Ascending aorta (tissue), 2 donors: ENCODE measurements around the gene ERMP1. TPM values are rescaled to one million over a fixed set of nuclear protein-coding genes. Genes with fewer than 3 reads are reported as not detected.
"Not testable (repeated sequence)": the region's sequence is repeated elsewhere in the genome, so short reads cannot be mapped to it uniquely, and the experiment has no call there.

Source experiments
- DNase-seq, 2 donors: peaks; one replicate each; pipeline ENCODE4 v3.0.0-alpha.2; 2019; ENCODE audit warnings: low spot score in 2 of 2
- H3K27ac ChIP-seq, 2 donors: fragments of 200-600 bp; sonication (generic); one replicate each; pipeline ENCODE4 v1.5.1; 2016 to 2017; ENCODE audit warnings: mild to moderate bottlenecking in 1 of 2
- H3K27me3 ChIP-seq: fragments of 200-600 bp; sonication (generic); one replicate; pipeline ENCODE4 v1.5.1; 2017
- H3K36me3 ChIP-seq, 2 donors: fragments of 200-600 bp; sonication (generic); one replicate each; pipeline ENCODE4 v1.5.1; 2016
- H3K4me1 ChIP-seq, 2 donors: fragments of 200-600 bp; sonication (generic); one replicate each; pipeline ENCODE4 v1.5.1; 2016 to 2017; ENCODE audit warnings: mild to moderate bottlenecking in 1 of 2
- H3K4me3 ChIP-seq, 2 donors: fragments of 200-600 bp; sonication (generic); one replicate each; pipeline ENCODE4 v1.5.1; 2016 to 2017; ENCODE audit warnings: mild to moderate bottlenecking in 1 of 2
- H3K9me3 ChIP-seq, 2 donors: fragments of 200-600 bp; sonication (generic); one replicate each; pipeline ENCODE4 v1.5.1; 2016
- intact Hi-C: fragments of 100-400 bp; cut with DNase I; formaldehyde crosslinking; loops from one replicate; pipeline ENCODE4 v1.15.1; 2023
- total RNA-seq: library from RNA; depleted of rRNA; stranded (reverse); fragments of >200 nt; gene quantifications from one replicate; pipeline ENCODE4 v1.1.0, GENCODE V29; 2016
- TF ChIP-seq, protein P1 (sequence below), 3 experiments: fragments of 200-600 bp in 2 of 3; fragments of 450-650 bp in 1 of 3; sonication (generic) in 2 of 3; IDR thresholded peaks; one replicate each; pipeline ENCODE4 v1.5.1; 2016 to 2019; ENCODE audit warnings: antibody characterized with exemption in 3 of 3, mild to moderate bottlenecking in 1 of 3, moderate library complexity in 1 of 3

ERMP1 gene, protein sequence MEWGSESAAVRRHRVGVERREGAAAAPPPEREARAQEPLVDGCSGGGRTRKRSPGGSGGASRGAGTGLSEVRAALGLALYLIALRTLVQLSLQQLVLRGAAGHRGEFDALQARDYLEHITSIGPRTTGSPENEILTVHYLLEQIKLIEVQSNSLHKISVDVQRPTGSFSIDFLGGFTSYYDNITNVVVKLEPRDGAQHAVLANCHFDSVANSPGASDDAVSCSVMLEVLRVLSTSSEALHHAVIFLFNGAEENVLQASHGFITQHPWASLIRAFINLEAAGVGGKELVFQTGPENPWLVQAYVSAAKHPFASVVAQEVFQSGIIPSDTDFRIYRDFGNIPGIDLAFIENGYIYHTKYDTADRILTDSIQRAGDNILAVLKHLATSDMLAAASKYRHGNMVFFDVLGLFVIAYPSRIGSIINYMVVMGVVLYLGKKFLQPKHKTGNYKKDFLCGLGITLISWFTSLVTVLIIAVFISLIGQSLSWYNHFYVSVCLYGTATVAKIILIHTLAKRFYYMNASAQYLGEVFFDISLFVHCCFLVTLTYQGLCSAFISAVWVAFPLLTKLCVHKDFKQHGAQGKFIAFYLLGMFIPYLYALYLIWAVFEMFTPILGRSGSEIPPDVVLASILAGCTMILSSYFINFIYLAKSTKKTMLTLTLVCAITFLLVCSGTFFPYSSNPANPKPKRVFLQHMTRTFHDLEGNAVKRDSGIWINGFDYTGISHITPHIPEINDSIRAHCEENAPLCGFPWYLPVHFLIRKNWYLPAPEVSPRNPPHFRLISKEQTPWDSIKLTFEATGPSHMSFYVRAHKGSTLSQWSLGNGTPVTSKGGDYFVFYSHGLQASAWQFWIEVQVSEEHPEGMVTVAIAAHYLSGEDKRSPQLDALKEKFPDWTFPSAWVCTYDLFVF
- total RNA-seq = 4.8 TPM

DNA sequence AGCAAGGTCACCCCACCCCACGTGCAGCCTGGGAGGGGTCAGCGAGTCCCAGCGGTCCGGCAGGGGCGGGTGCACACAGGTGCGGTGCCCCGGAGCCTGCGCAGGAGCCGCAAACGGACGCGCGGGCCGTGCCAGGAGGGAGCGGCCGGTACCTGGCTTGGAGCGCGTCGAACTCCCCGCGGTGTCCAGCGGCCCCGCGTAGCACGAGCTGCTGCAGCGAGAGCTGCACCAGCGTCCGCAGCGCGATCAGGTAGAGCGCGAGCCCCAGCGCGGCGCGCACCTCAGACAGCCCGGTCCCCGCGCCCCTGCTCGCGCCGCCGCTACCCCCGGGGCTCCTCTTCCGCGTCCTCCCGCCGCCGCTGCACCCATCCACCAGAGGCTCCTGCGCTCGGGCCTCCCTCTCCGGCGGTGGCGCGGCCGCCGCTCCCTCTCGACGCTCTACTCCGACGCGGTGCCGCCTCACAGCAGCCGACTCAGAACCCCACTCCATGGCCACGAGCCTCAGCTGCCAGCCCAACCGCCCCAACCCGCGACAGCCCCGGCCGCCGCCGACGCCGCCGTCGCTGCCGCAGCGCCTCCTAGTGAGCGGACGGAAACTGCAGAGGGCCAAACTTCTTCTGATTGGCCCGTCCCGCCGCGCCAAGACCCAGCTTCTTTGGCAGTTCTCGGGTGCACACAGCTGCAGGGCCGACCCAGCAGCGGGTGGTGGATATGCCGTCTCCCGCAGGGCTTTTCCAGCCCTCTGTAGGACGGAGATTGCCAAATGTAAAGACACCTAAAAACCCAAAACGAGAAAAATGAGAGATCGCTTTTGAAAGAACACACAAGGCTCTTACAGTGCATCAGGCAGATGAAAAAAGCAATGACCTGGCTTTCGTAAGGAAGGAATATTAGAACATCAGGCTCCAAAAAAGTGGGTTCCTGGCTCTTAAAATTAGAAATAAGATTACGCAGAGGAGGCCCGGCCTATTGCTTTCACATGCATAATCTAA, at the start of gene ERMP1:
ERMP1 (minus strand) TSS at position 580 of the 992 bp plus-strand sequence; CDS start at position 490, 90 bp downstream.
- Histone ChIP-seq H3K27ac (peak within 1 kb of the TSS; percentile 66 to 67), H3K9me3 (no peaks in the 10 kb centered on the region), H3K4me1 (peaks cover 6 to 12% of the 10 kb centered on the region in 2 donors), H3K4me3 (peak within 1 kb of the TSS; percentile 83 to 85), H3K27me3 (no peaks in the 10 kb centered on the region), H3K36me3 (no peaks in the 10 kb centered on the region)
- intact Hi-C loops = loop anchor here (2.0 to 10.0 kb wide), 4 partner anchors 32 to 378 kb away; partner anchors contain the start of gene CD274
- DNase-seq = peak; percentile 34 to 92
- TF ChIP-seq, protein P1, sequence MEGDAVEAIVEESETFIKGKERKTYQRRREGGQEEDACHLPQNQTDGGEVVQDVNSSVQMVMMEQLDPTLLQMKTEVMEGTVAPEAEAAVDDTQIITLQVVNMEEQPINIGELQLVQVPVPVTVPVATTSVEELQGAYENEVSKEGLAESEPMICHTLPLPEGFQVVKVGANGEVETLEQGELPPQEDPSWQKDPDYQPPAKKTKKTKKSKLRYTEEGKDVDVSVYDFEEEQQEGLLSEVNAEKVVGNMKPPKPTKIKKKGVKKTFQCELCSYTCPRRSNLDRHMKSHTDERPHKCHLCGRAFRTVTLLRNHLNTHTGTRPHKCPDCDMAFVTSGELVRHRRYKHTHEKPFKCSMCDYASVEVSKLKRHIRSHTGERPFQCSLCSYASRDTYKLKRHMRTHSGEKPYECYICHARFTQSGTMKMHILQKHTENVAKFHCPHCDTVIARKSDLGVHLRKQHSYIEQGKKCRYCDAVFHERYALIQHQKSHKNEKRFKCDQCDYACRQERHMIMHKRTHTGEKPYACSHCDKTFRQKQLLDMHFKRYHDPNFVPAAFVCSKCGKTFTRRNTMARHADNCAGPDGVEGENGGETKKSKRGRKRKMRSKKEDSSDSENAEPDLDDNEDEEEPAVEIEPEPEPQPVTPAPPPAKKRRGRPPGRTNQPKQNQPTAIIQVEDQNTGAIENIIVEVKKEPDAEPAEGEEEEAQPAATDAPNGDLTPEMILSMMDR (IDR thresholded peaks at IDR 0.05) = peak; percentile 83 to 92 (median 84)

DNA sequence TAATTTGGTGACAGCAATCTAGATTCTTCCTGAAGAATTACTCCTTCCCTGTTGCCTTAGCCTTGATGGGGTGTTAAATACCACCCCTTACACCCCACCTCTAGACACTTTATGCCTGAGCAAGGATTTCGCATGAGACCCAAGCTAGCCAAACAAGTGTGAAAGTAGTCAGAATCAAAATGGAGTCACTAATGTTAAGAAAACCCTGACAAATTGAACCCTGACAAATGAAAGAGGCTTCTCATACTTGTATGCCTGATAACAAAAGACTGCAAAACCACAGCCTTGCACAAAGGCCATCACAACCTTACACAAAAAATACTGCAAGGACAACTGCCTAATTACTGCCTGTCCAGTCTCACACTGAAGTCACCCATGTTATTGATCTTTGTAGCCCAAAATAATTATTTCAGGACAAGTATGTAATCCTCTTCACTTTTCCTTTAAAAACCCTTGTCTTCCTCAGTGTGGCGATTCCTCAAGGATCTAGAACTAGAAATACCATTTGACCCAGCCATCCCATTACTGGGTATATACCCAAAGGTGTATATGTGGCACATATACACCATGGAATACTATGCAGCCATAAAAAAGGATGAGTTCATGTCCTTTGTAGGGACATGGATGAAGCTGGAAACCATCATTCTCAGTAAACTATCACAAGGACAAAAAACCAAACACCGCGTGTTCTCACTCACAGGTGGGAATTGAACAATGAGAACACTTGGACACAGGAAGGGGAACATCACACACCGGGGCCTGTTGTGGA, 49.5 kb upstream of the ERMP1 start:
- intact Hi-C loops = loop anchor here (10.0 kb wide), 1 partner anchor 78 kb away; no protein-coding TSS in a partner anchor
- not testable (repeated sequence) for H3K36me3 ChIP-seq, H3K9me3 ChIP-seq, H3K27ac ChIP-seq, H3K27me3 ChIP-seq, DNase-seq, H3K4me3 ChIP-seq, H3K4me1 ChIP-seq

DNA sequence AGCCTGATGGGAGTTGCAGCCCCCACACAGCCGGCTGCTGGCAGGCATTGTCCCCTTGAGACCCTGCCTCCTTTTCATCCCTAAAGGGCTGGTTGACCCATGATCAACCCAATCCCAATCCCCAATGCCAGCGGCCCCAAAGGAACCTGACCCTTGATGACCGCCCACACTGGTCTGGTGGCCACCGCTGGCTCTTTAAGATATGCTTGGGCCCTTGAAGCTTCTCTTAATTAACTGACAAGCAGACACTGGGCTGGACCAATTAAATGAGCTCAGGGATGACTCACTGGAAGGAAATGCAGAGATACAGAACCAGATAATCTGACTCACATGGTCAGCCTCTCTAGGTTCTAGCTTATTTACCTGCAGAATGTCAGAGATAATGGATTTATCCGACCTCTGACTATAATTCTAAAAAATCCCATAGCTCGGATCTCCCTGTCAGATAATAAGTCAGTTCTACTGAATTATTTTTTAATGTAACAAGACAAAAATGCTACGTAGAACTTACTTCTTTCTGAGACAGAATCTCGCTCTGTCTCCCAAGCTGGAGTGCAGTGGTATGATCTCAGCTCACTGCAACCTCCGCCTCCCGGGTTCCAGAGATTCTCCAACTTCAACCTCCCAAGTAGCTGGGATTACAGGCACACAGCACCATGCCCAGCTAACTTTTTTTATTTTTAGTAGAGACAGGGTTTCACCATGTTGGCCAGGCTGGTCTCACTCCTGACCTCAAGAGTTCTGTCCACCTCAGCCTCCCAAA, 46.7 kb upstream of the ERMP1 start:
- DNase-seq = no peak
- Histone ChIP-seq H3K27ac (no peak overlapping the region), H3K36me3 (no peaks in the 10 kb centered on the region), H3K4me1 (no peaks in the 10 kb centered on the region), H3K27me3 (no peaks in the 10 kb centered on the region), H3K9me3 (no peaks in the 10 kb centered on the region), H3K4me3 (no peak overlapping the region)
- TF ChIP-seq, protein P1 (IDR thresholded peaks at IDR 0.05) = no peak
- intact Hi-C loops = loop anchor here (10.0 kb wide), 1 partner anchor 75 kb away; no protein-coding TSS in a partner anchor

DNA sequence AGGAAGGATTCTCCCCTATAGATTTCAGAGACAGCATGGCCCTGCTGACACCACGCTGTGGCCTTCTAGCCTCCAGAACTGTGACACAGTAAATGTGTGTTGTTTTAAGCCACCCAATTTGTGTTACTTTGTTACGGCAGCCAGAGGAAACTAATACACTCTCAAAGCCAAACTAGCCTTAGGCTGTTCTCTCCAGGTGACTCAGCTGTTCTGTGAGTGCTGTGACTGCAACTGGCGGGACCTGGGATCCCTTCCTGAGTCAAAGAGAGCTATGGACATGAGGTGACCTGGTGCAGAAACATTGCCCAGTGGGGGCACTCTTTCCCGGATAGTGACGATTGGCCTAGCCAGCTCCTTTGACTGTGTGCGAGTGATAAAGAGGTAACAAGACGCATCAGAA, 43.8 kb upstream of the ERMP1 start:
- intact Hi-C loops = no loop called here
- H3K4me3 ChIP-seq = no peak overlapping the region
- TF ChIP-seq, protein P1 (IDR thresholded peaks at IDR 0.05) = no peak
- no peak for DNase-seq
- H3K27ac ChIP-seq = no peak overlapping the region
- no peaks in the 10 kb centered on the region for H3K27me3 ChIP-seq
- H3K9me3 ChIP-seq = no peaks in the 10 kb centered on the region
- no peaks in the 10 kb centered on the region for H3K4me1 ChIP-seq
- H3K36me3 ChIP-seq = no peaks in the 10 kb centered on the region

DNA sequence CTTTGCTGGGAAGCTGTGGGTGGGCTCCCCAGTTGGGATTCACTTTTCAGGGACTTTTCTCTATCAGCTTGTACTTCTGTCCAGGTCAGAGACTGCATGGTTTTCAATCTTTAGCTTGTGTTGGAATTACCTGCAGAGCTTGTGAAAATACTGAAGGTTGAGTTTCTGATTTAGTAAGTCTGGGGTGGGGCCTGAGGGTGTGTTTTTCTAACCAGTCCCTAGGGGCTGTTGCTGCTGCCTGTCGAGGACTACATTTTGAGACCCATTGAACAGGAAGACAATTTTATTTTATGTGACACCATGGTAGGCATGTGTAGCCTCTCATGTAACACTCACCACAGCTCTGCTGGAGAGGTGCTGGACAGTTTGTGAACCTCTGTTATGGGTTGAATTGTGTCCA, 43.1 kb upstream of the ERMP1 start:
- no peaks in the 10 kb centered on the region for H3K4me1 ChIP-seq
- intact Hi-C loops = no loop called here
- TF ChIP-seq, protein P1 (IDR thresholded peaks at IDR 0.05) = no peak
- H3K4me3 ChIP-seq = no peak overlapping the region
- H3K27me3 ChIP-seq = no peaks in the 10 kb centered on the region
- H3K36me3 ChIP-seq = no peaks in the 10 kb centered on the region
- H3K27ac ChIP-seq = no peak overlapping the region
- H3K9me3 ChIP-seq = no peaks in the 10 kb centered on the region
- DNase-seq = no peak
